Left ventricle myocardium inferior (tissue), 1 donor: ENCODE data around the gene OSBPL8. TPM values are rescaled to one million over a fixed set of nuclear protein-coding genes. Genes with fewer than 3 reads are reported as not detected.

Experiments
- DNase-seq: peaks from one replicate; pipeline ENCODE4 v3.0.0-alpha.2; 2020
- H3K27ac ChIP-seq: fragments of 200-600 bp; replicated peaks from 2 replicates; pipeline ENCODE4 v1.8.0; 2021
- H3K27me3 ChIP-seq: fragments of 200-600 bp; 2 replicates; pipeline ENCODE4 v1.8.0; 2021; ENCODE audit warnings: low read depth
- H3K36me3 ChIP-seq: fragments of 200-600 bp; 2 replicates; pipeline ENCODE4 v1.8.0; 2021
- H3K4me1 ChIP-seq: fragments of 200-600 bp; 2 replicates; pipeline ENCODE4 v1.8.0; 2021
- H3K4me3 ChIP-seq: fragments of 200-600 bp; 2 replicates; pipeline ENCODE4 v1.8.0; 2021; ENCODE audit warnings: mild to moderate bottlenecking, moderate library complexity
- H3K9me3 ChIP-seq: fragments of 200-600 bp; replicated peaks from 2 replicates; pipeline ENCODE4 v1.8.0; 2021
- CTCF ChIP-seq: fragments of 200-600 bp; IDR thresholded peaks from 2 replicates; pipeline ENCODE4 v1.8.0; 2021; ENCODE audit warnings: antibody characterized with exemption, mild to moderate bottlenecking, borderline replicate concordance
- intact Hi-C: fragments of 100-400 bp; cut with micrococcal nuclease; formaldehyde crosslinking; loops from one replicate; pipeline ENCODE4 v1.11.0; 2022
- total RNA-seq: library from RNA; stranded (reverse); fragmentation: NEBNext Ultra II Directional; extraction: Animal tissue kit (Norgen Biotek cat#: 25700); gene quantifications from one replicate; pipeline ENCODE4 v1.2.1, GENCODE V29; 2021
- donor health status: DM: no; HTN: yes; CAD: no; lungs with severe emphysema.

Gene OSBPL8
- total RNA-seq, 1 donor from 2014 or later, result 28.9 TPM

- no peaks in the 10 kb centered on the region for H3K27me3 ChIP-seq
- peaks cover 13% of the 10 kb centered on the region for H3K36me3 ChIP-seq
- H3K4me1 ChIP-seq, result peaks cover 16% of the 10 kb centered on the region
- no peak for TF ChIP-seq CTCF
- intact Hi-C loops, result no loop called here
- no peak for DNase-seq
- no peak overlapping the region for H3K27ac ChIP-seq
- no peaks in the 10 kb centered on the region for H3K9me3 ChIP-seq
- H3K4me3 ChIP-seq, result no peak overlapping the region
Measured at GRCh38 chr12:76449583-76449982, 110.0 kb downstream of the OSBPL8 start.

- Histone ChIP-seq H3K36me3 (peaks cover 13% of the 10 kb centered on the region), H3K27ac (no peak overlapping the region), H3K9me3 (no peaks in the 10 kb centered on the region), H3K4me1 (peaks cover 22% of the 10 kb centered on the region), H3K4me3 (no peak overlapping the region), H3K27me3 (no peaks in the 10 kb centered on the region)
- no peak for TF ChIP-seq CTCF
- DNase-seq, result no peak
- intact Hi-C loops, result no loop called here
Measured at GRCh38 chr12:76449016-76449415, 110.6 kb downstream of the OSBPL8 start.

- Histone ChIP-seq H3K4me1 (peaks cover 40% of the 10 kb centered on the region), H3K4me3 (no peak overlapping the region), H3K9me3 (no peaks in the 10 kb centered on the region), H3K36me3 (peaks cover 13% of the 10 kb centered on the region), H3K27ac (no peak overlapping the region), H3K27me3 (no peaks in the 10 kb centered on the region)
- no peak for TF ChIP-seq CTCF
- DNase-seq, result no peak
- intact Hi-C loops, result no loop called here
Measured at GRCh38 chr12:76446090-76446489, 113.5 kb downstream of the OSBPL8 start.

GRCh38 chr12:76445462-76445861 is 114.1 kb downstream of the OSBPL8 start:
- no peak overlapping the region for H3K27ac ChIP-seq
- H3K9me3 ChIP-seq, result no peaks in the 10 kb centered on the region
- H3K36me3 ChIP-seq, result peaks cover 10% of the 10 kb centered on the region
- no peak for TF ChIP-seq CTCF
- H3K4me1 ChIP-seq, result peaks cover 42% of the 10 kb centered on the region
- H3K27me3 ChIP-seq, result no peaks in the 10 kb centered on the region
- DNase-seq, result no peak
- no peak overlapping the region for H3K4me3 ChIP-seq
- intact Hi-C loops, result no loop called here

- H3K27ac ChIP-seq, result no peak overlapping the region
- H3K4me1 ChIP-seq, result peaks cover 41% of the 10 kb centered on the region
- DNase-seq, result no peak
- no peak overlapping the region for H3K4me3 ChIP-seq
- TF ChIP-seq CTCF, result no peak
- H3K9me3 ChIP-seq, result no peaks in the 10 kb centered on the region
- no peaks in the 10 kb centered on the region for H3K36me3 ChIP-seq
- H3K27me3 ChIP-seq, result no peaks in the 10 kb centered on the region
- intact Hi-C loops, result no loop called here
Measured at GRCh38 chr12:76444408-76444984, 115.1 kb downstream of the OSBPL8 start.

GRCh38 chr12:76441016-76441415 is 118.6 kb downstream of the OSBPL8 start:
- Histone ChIP-seq H3K4me3 (no peak overlapping the region), H3K27ac (no peak overlapping the region), H3K9me3 (no peaks in the 10 kb centered on the region), H3K4me1 (peaks cover 36% of the 10 kb centered on the region), H3K36me3 (no peaks in the 10 kb centered on the region), H3K27me3 (no peaks in the 10 kb centered on the region)
- DNase-seq, result no peak
- intact Hi-C loops, result no loop called here
- TF ChIP-seq CTCF, result no peak
